ENCODE results near the gene VSNL1. TPM values are rescaled to one million over a fixed set of nuclear protein-coding genes. Genes with fewer than 3 reads are reported as not detected.

Gene VSNL1
- polyA plus RNA-seq, 3 donors from 2014 or later: not detected

GRCh38 chr2:17615728-17616351 lies 75.3 kb downstream of the VSNL1 start:
- Mint-ChIP-seq H3K4me3 (no peak overlapping the region), H3K27ac (no peak overlapping the region), H3K4me1 (no peaks in the 10 kb centered on the region), H3K9me3 (peaks cover 0 to 3% (median 0%) of the 10 kb centered on the region in 6 donors), H3K36me3 (no peaks in the 10 kb centered on the region), H3K27me3 (ENCODE audit: low read depth in 3 of 3) (peaks cover 0 to 6% (median 0%) of the 10 kb centered on the region in 3 donors)
- no peak for DNase-seq

- peaks cover 0 to 6% (median 4%) of the 10 kb centered on the region in 3 donors for H3K27me3 Mint-ChIP-seq (ENCODE audit: low read depth in 3 of 3)
- no peak overlapping the region for H3K27ac Mint-ChIP-seq
- DNase-seq: no peak
- no peaks in the 10 kb centered on the region for H3K36me3 Mint-ChIP-seq
- H3K9me3 Mint-ChIP-seq: peaks cover 0 to 3% (median 0%) of the 10 kb centered on the region in 6 donors
- H3K4me3 Mint-ChIP-seq: no peak overlapping the region
- no peaks in the 10 kb centered on the region for H3K4me1 Mint-ChIP-seq
These were observed 75.9 kb downstream of the VSNL1 start for GRCh38 chr2:17616405-17616804.

GRCh38 chr2:17617516-17617915 lies 77.0 kb downstream of the VSNL1 start:
- no peaks in the 10 kb centered on the region for H3K36me3 Mint-ChIP-seq
- no peaks in the 10 kb centered on the region for H3K4me1 Mint-ChIP-seq
- no peak overlapping the region for H3K4me3 Mint-ChIP-seq
- H3K27me3 Mint-ChIP-seq (ENCODE audit: low read depth in 3 of 3): peaks cover 0 to 7% (median 7%) of the 10 kb centered on the region in 3 donors
- H3K9me3 Mint-ChIP-seq: peaks cover 0 to 3% (median 0%) of the 10 kb centered on the region in 6 donors
- no peak for DNase-seq
- no peak overlapping the region for H3K27ac Mint-ChIP-seq

- peaks cover 0 to 3% (median 0%) of the 10 kb centered on the region in 6 donors for H3K9me3 Mint-ChIP-seq
- DNase-seq: no peak
- no peaks in the 10 kb centered on the region for H3K36me3 Mint-ChIP-seq
- no peak overlapping the region for H3K27ac Mint-ChIP-seq
- H3K27me3 Mint-ChIP-seq (ENCODE audit: low read depth in 3 of 3): peaks cover 2 to 7% (median 7%) of the 10 kb centered on the region in 3 donors
- H3K4me1 Mint-ChIP-seq: no peaks in the 10 kb centered on the region
- H3K4me3 Mint-ChIP-seq: no peak overlapping the region
These were observed 77.5 kb downstream of the VSNL1 start for GRCh38 chr2:17617955-17618354.

- no peak for DNase-seq
- Mint-ChIP-seq H3K27me3 (ENCODE audit: low read depth in 3 of 3) (peaks cover 2 to 8% (median 2%) of the 10 kb centered on the region in 3 donors), H3K27ac (no peak overlapping the region), H3K9me3 (peaks cover 0 to 5% (median 0%) of the 10 kb centered on the region in 6 donors), H3K4me3 (no peak overlapping the region), H3K36me3 (no peaks in the 10 kb centered on the region), H3K4me1 (no peaks in the 10 kb centered on the region)
These were observed 79.8 kb downstream of the VSNL1 start for GRCh38 chr2:17620280-17620679.

GRCh38 chr2:17620841-17621240 lies 80.3 kb downstream of the VSNL1 start:
- Mint-ChIP-seq H3K36me3 (no peaks in the 10 kb centered on the region), H3K27ac (no peak overlapping the region), H3K4me3 (no peak overlapping the region), H3K9me3 (peaks cover 0 to 5% (median 0%) of the 10 kb centered on the region in 6 donors), H3K4me1 (no peaks in the 10 kb centered on the region), H3K27me3 (ENCODE audit: low read depth in 3 of 3) (peaks cover 2 to 8% (median 2%) of the 10 kb centered on the region in 3 donors)
- no peak for DNase-seq

GRCh38 chr2:17621781-17622180 lies 81.3 kb downstream of the VSNL1 start:
- no peak for DNase-seq
- H3K27ac Mint-ChIP-seq: no peak overlapping the region
- H3K36me3 Mint-ChIP-seq: no peaks in the 10 kb centered on the region
- H3K4me3 Mint-ChIP-seq: no peak overlapping the region
- H3K4me1 Mint-ChIP-seq: no peaks in the 10 kb centered on the region
- H3K9me3 Mint-ChIP-seq: peaks cover 0 to 5% (median 0%) of the 10 kb centered on the region in 6 donors
- H3K27me3 Mint-ChIP-seq (ENCODE audit: low read depth in 3 of 3): peaks cover 2 to 8% (median 2%) of the 10 kb centered on the region in 3 donors

GRCh38 chr2:17625446-17625845 lies 85.0 kb downstream of the VSNL1 start:
- Mint-ChIP-seq H3K36me3 (no peaks in the 10 kb centered on the region), H3K27ac (no peak overlapping the region), H3K4me1 (peaks cover 0 to 2% of the 10 kb centered on the region in 2 donors), H3K4me3 (no peak overlapping the region), H3K9me3 (peaks cover 0 to 3% (median 0%) of the 10 kb centered on the region in 6 donors), H3K27me3 (ENCODE audit: low read depth in 3 of 3) (peaks cover 2 to 8% (median 4%) of the 10 kb centered on the region in 3 donors)
- DNase-seq: no peak

GRCh38 chr2:17626986-17627385 lies 86.5 kb downstream of the VSNL1 start:
- Mint-ChIP-seq H3K36me3 (no peaks in the 10 kb centered on the region), H3K27ac (no peak overlapping the region), H3K9me3 (peaks cover 0 to 3% (median 0%) of the 10 kb centered on the region in 6 donors), H3K4me3 (no peak overlapping the region), H3K27me3 (ENCODE audit: low read depth in 3 of 3) (peaks cover 2% of the 10 kb centered on the region in 3 donors), H3K4me1 (peaks cover 0 to 2% of the 10 kb centered on the region in 2 donors)
- DNase-seq: no peak

- no peak overlapping the region for H3K4me3 Mint-ChIP-seq
- DNase-seq: no peak
- H3K9me3 Mint-ChIP-seq: peaks cover 0 to 3% (median 0%) of the 10 kb centered on the region in 6 donors
- H3K36me3 Mint-ChIP-seq: no peaks in the 10 kb centered on the region
- peaks cover 0 to 2% of the 10 kb centered on the region in 2 donors for H3K4me1 Mint-ChIP-seq
- H3K27ac Mint-ChIP-seq: no peak overlapping the region
- H3K27me3 Mint-ChIP-seq (ENCODE audit: low read depth in 3 of 3): peaks cover 2% of the 10 kb centered on the region in 3 donors
These were observed 86.9 kb downstream of the VSNL1 start for GRCh38 chr2:17627434-17627833.

- H3K27me3 Mint-ChIP-seq (ENCODE audit: low read depth in 3 of 3): peaks cover 0 to 2% (median 2%) of the 10 kb centered on the region in 3 donors
These were observed 88.1 kb downstream of the VSNL1 start for GRCh38 chr2:17628349-17629261.

GRCh38 chr2:17630089-17630488 lies 89.6 kb downstream of the VSNL1 start:
- H3K4me3 Mint-ChIP-seq: no peak overlapping the region
- peaks cover under 1 to 2% (median 1%) of the 10 kb centered on the region in 3 donors for H3K27me3 Mint-ChIP-seq (ENCODE audit: low read depth in 3 of 3)
- no peaks in the 10 kb centered on the region for H3K9me3 Mint-ChIP-seq
- H3K36me3 Mint-ChIP-seq: no peaks in the 10 kb centered on the region
- no peak overlapping the region for H3K27ac Mint-ChIP-seq
- DNase-seq: no peak
- H3K4me1 Mint-ChIP-seq: peaks cover 0 to 2% of the 10 kb centered on the region in 2 donors

More at GRCh38 chr2:17628349-17629261, 88.1 kb downstream of the VSNL1 start:
- no peak overlapping the region for H3K4me3 Mint-ChIP-seq
- peaks cover 0 to 2% of the 10 kb centered on the region in 2 donors for H3K4me1 Mint-ChIP-seq
- peaks cover 0 to 3% (median 0%) of the 10 kb centered on the region in 6 donors for H3K9me3 Mint-ChIP-seq
- no peak overlapping the region for H3K27ac Mint-ChIP-seq
- H3K36me3 Mint-ChIP-seq: no peaks in the 10 kb centered on the region
- DNase-seq: no peak

GRCh38 chr2:17634997-17635396 lies 94.5 kb downstream of the VSNL1 start:
- Mint-ChIP-seq H3K27me3 (ENCODE audit: low read depth in 3 of 3) (peaks cover 2 to 4% (median 2%) of the 10 kb centered on the region in 3 donors), H3K4me1 (no peaks in the 10 kb centered on the region), H3K36me3 (no peaks in the 10 kb centered on the region), H3K27ac (no peak overlapping the region), H3K9me3 (no peaks in the 10 kb centered on the region), H3K4me3 (no peak overlapping the region)
- DNase-seq: no peak

- Mint-ChIP-seq H3K4me1 (no peaks in the 10 kb centered on the region), H3K4me3 (no peak overlapping the region), H3K27me3 (ENCODE audit: low read depth in 3 of 3) (peaks cover 2 to 4% (median 2%) of the 10 kb centered on the region in 3 donors), H3K9me3 (no peaks in the 10 kb centered on the region), H3K36me3 (no peaks in the 10 kb centered on the region), H3K27ac (no peak overlapping the region)
- no peak for DNase-seq
These were observed 95.8 kb downstream of the VSNL1 start for GRCh38 chr2:17636257-17636656.

Measured in immature natural killer cell (primary cell).